HG03159 (cell line): Measurements from ENCODE around the gene ROBO2.

Experiments used
- ATAC-seq: cut with Tn5 transposase; IDR thresholded peaks from one replicate; pipeline ENCODE4 v1.9.1; 2021; ENCODE audit warnings: mild to moderate bottlenecking, moderate library complexity; ENCODE audit not compliant: unreplicated experiment

The ROBO2 gene

GRCh38 chr3:77626157-77626556, 586.3 kb downstream of the ROBO2 start:
- no peak for ATAC-seq

GRCh38 chr3:77648214-77648613, 608.3 kb downstream of the ROBO2 start:
- no peak for ATAC-seq

- ATAC-seq = no peak
Measured at GRCh38 chr3:77648664-77649063, 608.8 kb downstream of the ROBO2 start.

GRCh38 chr3:77652624-77653023, 612.7 kb downstream of the ROBO2 start:
- no peak for ATAC-seq

GRCh38 chr3:77655396-77655795, 615.5 kb downstream of the ROBO2 start:
- no peak for ATAC-seq

- no peak for ATAC-seq
Measured at GRCh38 chr3:77660718-77661117, 620.8 kb downstream of the ROBO2 start.

- ATAC-seq = no peak
Measured at GRCh38 chr3:77667901-77668300, 628.0 kb downstream of the ROBO2 start.

GRCh38 chr3:77668376-77668775, 628.5 kb downstream of the ROBO2 start:
- no peak for ATAC-seq

- no peak for ATAC-seq
Measured at GRCh38 chr3:77672016-77672415, 632.1 kb downstream of the ROBO2 start.

- ATAC-seq = no peak
Measured at GRCh38 chr3:77682162-77682561, 642.3 kb downstream of the ROBO2 start.

GRCh38 chr3:77684115-77684514, 644.2 kb downstream of the ROBO2 start:
- no peak for ATAC-seq

GRCh38 chr3:77685713-77686112, 645.8 kb downstream of the ROBO2 start:
- ATAC-seq = no peak

- no peak for ATAC-seq
Measured at GRCh38 chr3:77686560-77686959, 646.7 kb downstream of the ROBO2 start.

- no peak for ATAC-seq
Measured at GRCh38 chr3:77687545-77687944, 647.6 kb downstream of the ROBO2 start.

- no peak for ATAC-seq
Measured at GRCh38 chr3:77690284-77690845, 650.5 kb downstream of the ROBO2 start.

GRCh38 chr3:77693147-77693546, 653.2 kb downstream of the ROBO2 start:
- ATAC-seq = no peak

- no peak for ATAC-seq
Measured at GRCh38 chr3:77699125-77699691, 659.3 kb downstream of the ROBO2 start.
